Right ventricle myocardium inferior (tissue), 1 donor: ENCODE results near the gene FSD1L. TPM values are rescaled to one million over a fixed set of nuclear protein-coding genes. Genes with fewer than 3 reads are reported as not detected.
"Not testable (repeated sequence)": the region's sequence is repeated elsewhere in the genome, so short reads cannot be mapped to it uniquely, and the experiment has no call there.

ENCODE experiments used
- ATAC-seq: fragments of 200-7000 bp; cut with Tn5 transposase; one replicate; pipeline ENCODE4 v1.9.1; 2020; ENCODE audit warnings: mild to moderate bottlenecking, moderate library complexity
- DNase-seq: peaks from one replicate; pipeline ENCODE4 v3.0.0; 2021; ENCODE audit errors: missing footprints
- intact Hi-C: fragments of 100-400 bp; cut with DNase I; formaldehyde crosslinking; loops from one replicate; pipeline ENCODE4 v1.11.0; 2022
- total RNA-seq: library from RNA; stranded (reverse); fragmentation: NEBNext Ultra II Directional; extraction: Animal tissue kit (Norgen Biotek cat#: 25700); gene quantifications from one replicate; pipeline ENCODE4 v1.2.1, GENCODE V29; 2021
- donor health status: DM: no; HTN: yes; CAD: no; lungs with severe emphysema.

The FSD1L gene
- total RNA-seq, 1 donor from 2014 or later = 4.5 TPM

DNA sequence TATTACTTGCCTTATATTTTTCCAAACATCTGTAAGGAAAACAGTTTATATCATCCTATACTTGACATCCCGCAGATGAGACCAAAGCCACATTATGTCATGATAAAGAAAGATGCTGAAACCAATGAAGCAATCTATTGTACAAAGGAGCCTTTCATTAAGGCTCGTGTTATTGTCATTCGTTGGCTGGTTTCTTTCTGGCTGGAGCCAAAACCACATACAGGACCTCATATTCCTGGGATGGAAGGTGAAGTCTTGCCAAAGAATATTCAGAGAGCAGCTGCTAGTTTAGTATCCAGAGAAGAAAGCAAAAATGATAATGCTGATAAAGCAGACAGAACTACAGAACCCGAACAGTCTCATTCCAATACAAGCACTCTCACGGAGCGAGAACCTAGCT, 73.2 kb downstream of the FSD1L start:
- intact Hi-C loops, DNase-seq: not testable (repeated sequence)
- peak; percentile 39 for ATAC-seq

GRCh38 chr9:105522618-105523385, 75.0 kb downstream of the FSD1L start:
- DNase-seq, ATAC-seq, intact Hi-C loops: not testable (repeated sequence)

DNA sequence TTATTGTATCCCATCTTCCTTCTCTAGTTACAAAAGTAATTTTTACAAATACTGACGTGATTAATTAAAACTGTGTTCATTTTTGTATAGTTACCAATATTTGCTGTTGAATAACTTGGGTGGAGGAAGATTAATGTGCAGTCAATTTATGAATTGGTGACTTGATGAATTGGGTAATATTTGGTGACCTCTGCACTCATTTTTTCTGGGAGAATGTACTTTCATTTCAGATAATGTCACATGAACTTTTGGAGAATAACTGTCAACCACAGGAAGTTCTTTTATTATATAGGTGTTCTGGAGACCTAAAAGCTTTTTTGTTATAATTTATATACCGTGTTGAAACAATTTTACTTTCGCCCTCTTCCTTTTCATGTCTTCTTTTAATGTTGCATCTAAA, 83.7 kb downstream of the FSD1L start:
- ATAC-seq (no peak), DNase-seq (no peak)
- intact Hi-C loops = no loop called here

GRCh38 chr9:105535920-105536668, 88.3 kb downstream of the FSD1L start:
- ATAC-seq (no peak), DNase-seq (no peak)
- intact Hi-C loops = no loop called here

DNA sequence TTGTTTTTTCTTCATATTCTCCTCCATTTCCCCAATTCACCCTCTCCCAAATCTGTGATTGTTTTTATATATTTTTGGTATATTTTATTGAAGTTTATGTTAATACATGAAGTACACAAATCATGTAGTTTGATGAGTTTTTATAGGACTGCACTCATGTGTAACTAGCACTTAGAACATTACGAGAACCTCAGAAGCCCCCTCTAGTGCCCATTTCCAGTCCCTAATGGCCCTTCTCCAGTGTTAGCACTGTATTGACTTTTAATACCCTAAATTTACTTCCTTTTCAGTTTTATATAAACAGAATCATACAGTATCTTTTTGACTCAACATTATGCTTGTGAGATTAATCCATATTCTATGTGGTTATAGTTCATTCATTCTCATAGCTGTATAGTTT, 91.6 kb downstream of the FSD1L start:
- DNase-seq (no peak), ATAC-seq (no peak)
- intact Hi-C loops = no loop called here

- DNase-seq (no peak), ATAC-seq (no peak)
- intact Hi-C loops = no loop called here
These were observed 94.0 kb downstream of the FSD1L start for GRCh38 chr9:105541838-105542237.

DNA sequence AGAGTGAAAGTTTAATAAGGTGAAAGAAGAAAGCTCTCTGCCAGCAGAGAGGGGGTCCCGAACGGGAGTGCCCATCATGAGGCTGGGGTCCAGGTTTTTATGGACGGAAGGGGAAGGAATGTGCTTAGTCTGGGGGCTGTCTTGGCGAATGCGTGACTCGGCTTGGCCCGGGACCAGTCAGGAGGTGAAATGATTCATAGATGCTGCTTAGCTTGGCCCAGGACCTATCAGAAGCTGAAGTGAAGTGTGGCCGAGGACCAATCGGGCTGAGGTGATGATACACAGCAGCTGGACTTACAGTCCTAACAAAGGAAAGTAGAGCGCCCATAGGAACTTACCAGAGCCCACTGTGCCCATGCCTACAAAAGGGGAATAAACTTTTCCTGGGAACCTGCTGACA, 106.2 kb downstream of the FSD1L start:
- intact Hi-C loops = no loop called here
- ATAC-seq = no peak
- no peak for DNase-seq

GRCh38 chr9:105557804-105558610, 110.2 kb downstream of the FSD1L start, which contains the start of gene FKTN:
TSS of gene FKTN (plus strand) at chr9:105558131. CDS start at chr9:105575033, 16,902 bp downstream.
- intact Hi-C loops = loop anchor here (5.0 kb wide), 1 partner anchor 111 kb away; the partner anchor contains the start of gene FSD1L
- DNase-seq = peak; percentile 95
- ATAC-seq = peak; percentile 96

DNA sequence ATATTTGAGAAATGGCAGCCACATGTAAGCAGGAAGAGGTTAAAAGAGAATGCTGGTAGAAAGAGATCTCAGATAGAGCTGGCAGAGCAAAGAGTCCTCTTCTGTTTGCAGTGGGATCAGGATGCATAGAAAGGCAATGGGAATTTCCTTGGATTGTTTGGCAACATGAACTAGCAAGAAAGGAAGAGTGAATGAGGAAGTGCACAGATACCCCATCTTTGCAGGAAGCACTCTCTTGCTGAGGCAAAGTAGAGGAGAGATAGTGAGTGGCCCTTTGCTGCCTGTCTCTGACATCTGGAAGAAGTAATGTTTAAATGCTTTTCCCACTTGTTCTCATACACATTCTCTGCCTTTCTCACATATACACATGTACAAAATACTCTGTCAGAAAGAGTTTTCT, 124.6 kb downstream of the FSD1L start:
- DNase-seq (no peak), ATAC-seq (no peak)
- intact Hi-C loops = no loop called here

GRCh38 chr9:105579952-105580351, 132.1 kb downstream of the FSD1L start:
- intact Hi-C loops, DNase-seq, ATAC-seq: not testable (repeated sequence)

GRCh38 chr9:105581550-105581949, 133.7 kb downstream of the FSD1L start:
- ATAC-seq, intact Hi-C loops: not testable (repeated sequence)

DNA sequence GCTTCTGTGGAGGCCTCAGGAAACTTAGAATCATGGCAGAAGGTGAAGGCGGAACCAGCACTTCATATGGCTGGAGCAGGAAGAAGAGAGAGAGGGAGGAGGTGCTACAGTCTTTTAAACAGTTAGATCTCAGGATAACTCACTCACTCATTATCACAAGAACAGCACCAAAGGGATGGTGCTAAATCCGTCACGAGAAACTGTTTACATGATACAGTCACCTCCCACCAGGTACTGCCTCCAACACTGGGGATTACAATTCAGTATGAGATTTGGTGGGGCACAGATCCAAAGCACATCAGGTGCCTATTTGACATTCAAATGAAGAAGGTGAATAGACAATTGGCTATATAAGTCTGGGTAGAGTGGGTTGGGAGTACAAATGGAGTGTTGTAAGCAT, 145.3 kb downstream of the FSD1L start:
- DNase-seq (no peak), ATAC-seq (no peak)

More at GRCh38 chr9:105581550-105581949, 133.7 kb downstream of the FSD1L start:
- not testable (repeated sequence) for DNase-seq

More for the DNA sequence above, 145.3 kb downstream of the FSD1L start:
- intact Hi-C loops = no loop called here

Other genes with a start within 250 kb of the FSD1L start
- gene SLC44A1, start 203.4 kb upstream of the FSD1L start, total RNA-seq = 16.8 TPM
- gene FKTN, start 110.1 kb downstream of the FSD1L start, total RNA-seq = 6.5 TPM
- not detected for gene TAL2, start 214.4 kb downstream of the FSD1L start, total RNA-seq
- gene TMEM38B, start 246.5 kb downstream of the FSD1L start, total RNA-seq = 57.2 TPM